ENCODE measurements around the gene PBX3. TPM values are rescaled to one million over a fixed set of nuclear protein-coding genes. Genes with fewer than 3 reads are reported as not detected.

The PBX3 gene
- total and polyA plus RNA-seq, 9 of the 15 experiments (the other 6 are each of a cell fraction or from before 2014, with no cell fraction given), result 0.14 to 5.8 (median 0.92) TPM

GRCh38 chr9:126015424-126015823 is 268.3 kb downstream of the PBX3 start:
- FAIRE-seq, result no peak
- no TSS peak for BruUV-seq (replicated peaks)
- in situ Hi-C loops (cut with MboI), result no loop called here
- Histone ChIP-seq H3K9me1 (ENCODE audit: control insufficient read depth, insufficient read depth, low read length) (no peaks in the 10 kb centered on the region), H3K36me3 (ENCODE audit: control insufficient read depth, insufficient read depth, low read length) (no peaks in the 10 kb centered on the region), H3K79me2 (ENCODE audit: control insufficient read depth, insufficient read depth, low read length) (no peaks in the 10 kb centered on the region), H3K4me1 (replicated peaks in 1 of 2; ENCODE audit: control insufficient read depth in 2 of 2, insufficient read depth in 2 of 2, low read length in 2 of 2) (no peaks in the 10 kb centered on the region; a peak in 1 of 5 replicates), H4K20me1 (replicated peaks; ENCODE audit: control insufficient read depth, insufficient read depth, low read length) (peaks cover 3% of the 10 kb centered on the region; the same call in 1 of the 2 replicates), H3K9ac (ENCODE audit: insufficient read depth in 1 of 2, low read depth in 2 of 2, low read length in 2 of 2) (no peak overlapping the region), H3K4me3 (no peak overlapping the region), H2AFZ (ENCODE audit: low read depth, low read length) (no peak overlapping the region), H3K27ac (ENCODE audit: extremely low read depth, low read depth, low read length) (no peak overlapping the region), H3K4me2 (ENCODE audit: insufficient read depth, low read length) (no peak overlapping the region), H3K27me3 (ENCODE audit: control insufficient read depth in 2 of 2, insufficient read depth in 2 of 2, low read length in 2 of 2) (peaks cover 12 to 44% of the 10 kb centered on the region in 2 experiments; a peak in 4 of 5 replicates), H3K9me3 (replicated peaks; ENCODE audit: control insufficient read depth, insufficient read depth, low read depth, low read length) (no peaks in the 10 kb centered on the region)
- 4% methylated on average over 15 of the region's 17 CpGs for WGBS (ENCODE audit: insufficient coverage, low coverage, missing lambda C conversion rate)
- no peak for TF ChIP-seq ZNF445 (CRISPR knock-in tag; IDR thresholded peaks at IDR 0.05; ENCODE audit: low read depth)
- no peak for TF ChIP-seq SRSF1 (IDR thresholded peaks at IDR 0.05; ENCODE audit: low read depth, low read length)
- TF ChIP-seq MCM5 (IDR thresholded peaks at IDR 0.05; ENCODE audit: low read depth), result no peak
- TF ChIP-seq ZNF512 (tag; IDR thresholded peaks at IDR 0.05), result no peak
- no peak for TF ChIP-seq TFE3 (CRISPR knock-in tag; IDR thresholded peaks at IDR 0.05)
- no peak for TF ChIP-seq STAT5A (IDR thresholded peaks at IDR 0.05; ENCODE audit: borderline replicate concordance, low read length)
- no peak for TF ChIP-seq RB1 (IDR thresholded peaks at IDR 0.05; ENCODE audit: low read depth)
- TF ChIP-seq GABPB2 (CRISPR knock-in tag; conservative IDR thresholded peaks at IDR 0.05), result no peak
- no peak for TF ChIP-seq HNRNPUL1 (IDR thresholded peaks at IDR 0.05; ENCODE audit: low read length)
- TF ChIP-seq PCBP1 (IDR thresholded peaks at IDR 0.05; ENCODE audit: low read depth, low read length, poor library complexity, severe bottlenecking), result no peak
- TF ChIP-seq SUPT5H (IDR thresholded peaks at IDR 0.05), result no peak
- ATAC-seq, result no peak
- POLR2A ChIA-PET, result interaction anchor here (0.7 kb wide), 1 partner anchor 33 kb away, joined by 3 read pairs; no protein-coding TSS in a partner anchor
- intact Hi-C loops (cut with micrococcal nuclease), result no loop called here
- CTCF ChIA-PET (ENCODE audit: low intra/inter-chr PET ratio), result no interaction called here
- no peak for DNase-seq (ENCODE audit: extremely low read depth in 1 of 4, low spot score in 3 of 4)
